HG02938 (cell line): Measurements from ENCODE around the gene PROP1.
"Not testable (repeated sequence)": the region's sequence is repeated elsewhere in the genome, so short reads cannot be mapped to it uniquely, and the experiment has no call there.

Source experiments
- ATAC-seq: cut with Tn5 transposase; IDR thresholded peaks from one replicate; pipeline ENCODE4 v1.9.1; 2021; ENCODE audit warnings: mild to moderate bottlenecking, moderate library complexity; ENCODE audit not compliant: unreplicated experiment

PROP1 gene

DNA sequence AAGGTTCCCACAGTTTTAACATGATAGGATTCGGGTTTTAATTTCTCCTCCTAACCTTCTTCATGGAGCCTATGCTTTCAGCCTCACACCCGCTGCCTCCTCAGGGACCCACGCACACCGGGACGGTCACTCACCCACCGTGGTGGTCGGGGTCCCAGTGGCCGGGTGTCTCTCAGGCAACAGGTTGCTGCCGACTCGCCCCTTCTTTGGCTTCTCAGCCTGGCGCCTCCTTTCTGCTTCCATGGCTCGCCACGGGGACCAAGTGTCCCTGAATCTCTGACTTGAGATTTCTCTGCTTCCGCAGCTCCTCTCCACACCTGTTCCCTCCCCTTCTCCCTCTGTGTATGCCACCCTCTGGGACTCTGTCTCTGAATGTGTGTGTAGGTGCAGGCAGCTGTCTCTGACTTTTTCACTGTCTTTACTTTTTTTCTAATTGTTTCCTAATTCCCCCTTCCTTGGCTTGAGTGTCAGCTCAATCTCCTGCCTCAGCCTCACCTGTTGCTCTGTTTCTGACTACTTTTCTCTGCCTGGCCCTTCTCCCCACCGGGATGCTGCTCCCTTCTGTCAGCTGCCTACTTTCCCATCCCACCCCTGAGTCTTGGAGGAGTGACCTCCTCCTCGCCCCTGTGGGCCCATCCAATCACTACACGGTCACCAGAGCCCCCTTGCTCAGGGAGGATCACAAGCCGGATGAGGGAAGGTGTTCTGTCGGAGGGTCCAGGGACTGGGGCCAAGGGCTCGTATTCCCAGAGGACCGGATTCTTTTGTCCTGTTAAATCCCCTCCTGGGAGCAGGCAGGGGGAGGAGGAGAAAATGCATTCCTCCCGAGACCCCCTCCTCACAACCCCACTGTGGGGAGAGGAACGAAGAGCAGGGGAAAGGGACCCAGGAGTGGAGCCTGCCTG lies at the start of gene PROP1:
Gene PROP1 (minus strand): TSS at position 552 of the 905 bp plus-strand sequence. CDS start 309 bp downstream, at position 243.
- no peak for ATAC-seq

DNA sequence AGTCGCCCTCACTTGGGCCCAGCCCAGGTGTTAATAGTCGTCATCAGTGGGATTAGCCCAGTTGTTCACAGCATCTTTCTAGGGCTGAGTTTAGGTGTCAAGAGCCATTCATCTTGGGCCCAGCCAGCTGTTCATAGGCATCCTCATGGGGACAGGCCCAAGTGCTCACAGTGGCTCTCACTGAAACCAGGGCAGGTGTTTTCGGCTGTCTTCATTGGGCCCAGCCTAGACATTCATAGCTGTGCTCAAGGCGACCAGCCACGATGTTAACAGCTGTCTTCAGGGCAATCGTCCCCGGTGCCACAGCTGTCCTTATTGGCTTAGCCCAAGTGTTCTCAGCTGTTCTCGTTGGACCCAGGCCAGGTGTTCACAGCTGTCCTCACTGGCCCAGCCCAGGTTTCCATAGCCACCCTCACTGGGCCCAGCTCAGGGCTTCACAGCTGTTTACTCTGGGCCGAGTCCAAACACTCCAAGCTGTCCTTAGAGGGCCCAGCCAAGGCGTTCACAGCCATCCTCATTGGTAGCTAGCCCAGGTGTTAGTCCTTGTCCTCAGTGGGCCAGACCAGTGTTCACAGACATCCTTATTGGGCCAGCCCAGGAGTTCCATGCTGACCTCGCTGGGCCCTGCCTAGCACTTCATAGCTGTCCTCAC lies 23.5 kb upstream of the PROP1 start:
- not testable (repeated sequence) for ATAC-seq

DNA sequence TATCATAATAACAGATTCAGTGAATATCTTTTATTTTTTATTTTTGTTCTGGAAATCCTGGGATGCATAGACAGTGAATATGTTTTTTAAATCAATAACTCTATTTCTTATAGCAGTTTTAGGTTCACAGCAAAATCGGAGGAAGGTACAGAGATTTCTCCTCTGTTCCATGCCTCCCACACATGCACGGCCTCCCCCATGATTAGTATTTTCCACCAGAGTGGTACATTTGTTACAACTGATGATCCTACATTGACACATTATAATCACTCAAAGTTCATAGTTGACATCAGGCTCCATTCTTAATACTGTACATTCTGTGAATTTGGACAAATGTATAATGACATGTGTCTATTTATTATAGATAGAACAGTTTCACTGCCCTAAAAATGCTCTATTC lies 16.7 kb upstream of the PROP1 start:
- not testable (repeated sequence) for ATAC-seq

DNA sequence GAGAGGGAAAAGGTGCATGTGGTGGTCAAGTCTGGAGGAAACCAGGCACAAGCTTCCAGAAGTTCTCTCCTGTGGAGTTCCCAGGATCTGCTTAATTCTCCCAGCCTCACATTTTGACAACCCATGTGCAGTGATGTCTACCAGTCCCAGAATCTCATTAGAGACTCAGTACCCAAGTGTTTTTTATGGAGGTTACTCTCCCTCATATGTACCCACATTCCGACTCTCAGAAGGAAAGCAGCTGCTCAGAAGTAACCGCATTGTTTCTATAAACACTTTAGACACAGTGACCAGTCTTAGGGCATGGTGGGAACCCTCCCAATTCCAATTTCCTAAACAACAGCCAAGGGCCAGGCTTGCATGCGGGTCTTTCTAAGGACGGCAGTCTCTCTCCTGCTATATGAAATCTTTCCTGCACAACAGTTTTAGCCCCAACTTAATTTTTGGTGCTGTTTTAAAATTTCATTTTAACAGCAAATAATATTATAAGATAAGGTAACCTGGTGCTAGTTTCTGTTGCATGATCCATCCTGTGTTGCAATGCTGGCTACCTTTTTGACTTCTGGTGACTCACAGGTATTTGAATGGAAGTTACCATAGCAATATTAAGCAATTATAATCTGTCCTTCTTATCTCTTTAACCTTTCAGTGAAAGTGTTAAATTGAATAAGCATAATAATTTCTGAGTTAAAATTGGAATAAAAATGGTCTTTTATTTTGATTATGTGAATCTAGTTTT lies 15.9 kb upstream of the PROP1 start:
- ATAC-seq = not testable (repeated sequence)

DNA sequence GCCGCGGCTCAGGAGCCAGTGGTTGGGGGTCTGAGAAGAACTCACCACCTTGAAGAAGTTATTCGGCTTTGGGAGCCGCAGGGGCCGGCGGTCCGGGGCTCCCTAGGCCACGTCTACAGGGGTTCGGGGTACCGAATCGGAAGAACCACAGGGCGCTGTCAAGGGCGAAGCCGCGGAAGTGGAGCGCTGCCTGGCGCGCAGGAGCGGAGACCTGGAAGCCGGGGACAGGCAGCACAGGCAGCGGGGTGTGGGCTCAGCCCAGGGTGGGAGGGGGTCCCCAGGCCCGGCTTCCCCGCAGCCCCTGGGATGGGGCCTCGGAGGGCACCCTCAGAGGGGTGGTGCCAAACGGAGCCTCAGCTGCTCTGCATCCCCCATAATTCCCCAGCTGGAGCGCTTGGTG lies 11.2 kb upstream of the PROP1 start:
- ATAC-seq = not testable (repeated sequence)

DNA sequence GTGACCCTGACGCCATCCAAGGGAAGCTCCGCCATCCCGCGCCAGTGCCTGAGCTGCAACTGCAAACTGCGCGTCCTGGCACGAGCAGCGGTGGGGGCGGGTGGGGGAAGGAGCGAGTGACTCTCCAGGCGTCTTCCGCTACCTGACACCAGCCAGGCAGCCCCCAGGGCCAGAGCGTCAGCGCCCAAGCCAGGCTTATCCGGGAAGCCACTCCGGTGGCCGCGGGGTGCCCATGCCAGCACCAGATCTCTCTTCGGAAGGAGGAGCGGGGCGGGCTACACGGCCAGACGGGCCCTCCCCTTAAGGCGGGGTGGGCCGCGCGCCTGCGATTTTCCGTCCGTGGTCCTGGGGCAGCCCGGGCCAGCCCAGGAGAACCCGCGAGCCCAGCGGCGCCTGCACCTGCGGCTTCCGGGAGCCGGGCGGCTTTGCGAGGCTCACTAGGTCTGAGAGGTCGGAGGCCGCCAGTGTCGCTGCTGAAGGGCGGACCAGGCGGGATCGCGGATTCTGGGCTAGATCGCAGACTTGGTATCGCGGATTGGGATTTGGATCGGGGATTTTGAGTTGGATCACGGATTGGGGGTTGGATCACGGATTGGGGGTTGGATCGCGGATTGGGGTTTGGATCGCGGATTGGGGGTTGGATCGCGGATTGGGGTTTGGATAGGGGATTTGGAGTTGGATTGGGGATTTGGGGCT lies 10.6 kb upstream of the PROP1 start:
- peak; percentile 65 for ATAC-seq

DNA sequence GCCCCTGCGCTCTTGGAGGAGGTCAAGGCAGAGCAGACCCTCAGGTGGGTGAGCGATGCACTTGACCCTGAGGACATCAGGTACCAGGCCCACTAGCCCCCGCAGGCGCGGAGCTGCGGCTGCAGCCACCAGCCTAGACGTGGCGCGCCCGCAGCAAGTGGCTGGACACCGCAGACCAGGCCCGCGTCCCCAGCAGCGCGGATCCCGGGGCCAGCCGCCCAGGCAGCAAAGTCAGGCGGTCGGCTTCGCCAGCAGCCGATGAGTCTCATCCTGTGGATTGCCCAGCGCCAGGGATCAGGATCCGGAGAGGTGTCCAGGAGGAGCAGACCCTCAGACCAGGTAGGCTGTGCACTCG lies 10.1 kb upstream of the PROP1 start:
- ATAC-seq = peak; percentile 24

DNA sequence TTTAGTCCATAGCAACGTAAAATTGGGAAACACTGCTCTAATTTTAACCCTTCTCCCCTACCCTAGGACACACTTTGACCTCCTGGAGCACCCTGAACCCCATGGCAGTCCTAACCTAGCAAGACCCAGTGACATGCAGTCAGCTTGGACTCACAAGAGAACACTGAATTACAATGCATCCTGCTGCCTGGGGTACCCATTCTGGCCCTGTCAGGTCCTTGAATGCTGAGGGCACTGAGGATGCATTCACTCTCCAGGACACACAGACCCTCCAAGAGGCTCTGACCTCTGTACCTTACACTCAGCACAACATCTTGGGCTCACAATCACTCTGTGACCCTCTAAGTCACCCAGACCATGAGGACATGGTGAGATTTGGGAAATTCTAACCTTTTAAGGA lies 1.8 kb upstream of the PROP1 start:
- no peak for ATAC-seq

DNA sequence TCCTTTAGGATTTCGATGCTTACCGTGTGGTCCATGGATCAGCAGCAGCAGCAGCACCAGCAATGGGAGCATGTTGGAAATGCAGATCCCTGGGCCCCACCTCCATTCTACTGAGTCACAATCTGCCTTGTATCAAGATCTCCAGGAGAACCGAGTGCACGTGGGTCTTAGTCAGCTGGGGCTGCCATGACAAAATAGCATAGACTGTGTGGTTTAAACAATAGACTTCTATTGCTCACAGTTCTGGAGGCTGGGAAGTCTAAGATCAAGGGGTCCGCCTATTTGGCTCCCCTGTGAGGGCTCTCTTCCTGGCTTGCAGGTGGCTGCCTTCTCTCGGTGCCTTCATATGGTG lies 1.3 kb upstream of the PROP1 start:
- no peak for ATAC-seq

DNA sequence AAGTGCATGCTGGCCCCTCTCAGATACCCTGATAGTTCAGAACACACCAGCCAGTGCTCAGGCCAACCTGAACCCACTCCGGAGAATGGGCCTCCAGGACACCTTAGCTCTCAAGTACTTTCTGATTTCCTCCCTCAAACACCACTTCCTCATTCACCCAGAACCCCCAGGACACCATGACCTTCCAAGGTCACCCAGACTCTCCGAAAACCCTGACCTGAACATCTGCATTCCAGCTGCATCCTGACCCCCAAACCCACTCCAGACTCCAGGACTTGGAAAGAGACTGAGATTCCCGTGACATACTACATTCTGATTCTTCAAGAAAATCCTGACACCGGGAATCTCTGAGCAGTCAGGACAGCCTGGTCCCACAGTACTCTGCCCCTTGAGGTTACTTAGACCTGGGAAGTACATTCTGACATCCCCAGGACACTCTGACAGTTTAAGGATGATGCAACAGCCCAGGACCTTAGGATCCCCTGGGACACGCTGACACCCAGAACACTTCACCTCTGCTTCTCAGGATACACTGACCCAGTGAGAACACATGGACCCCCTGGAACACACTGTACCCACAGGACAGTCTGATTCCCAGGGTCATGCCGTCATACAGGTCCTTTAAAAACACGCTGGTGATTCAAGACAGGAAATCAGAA lies 747 bp upstream of the PROP1 start:
- ATAC-seq = no peak

DNA sequence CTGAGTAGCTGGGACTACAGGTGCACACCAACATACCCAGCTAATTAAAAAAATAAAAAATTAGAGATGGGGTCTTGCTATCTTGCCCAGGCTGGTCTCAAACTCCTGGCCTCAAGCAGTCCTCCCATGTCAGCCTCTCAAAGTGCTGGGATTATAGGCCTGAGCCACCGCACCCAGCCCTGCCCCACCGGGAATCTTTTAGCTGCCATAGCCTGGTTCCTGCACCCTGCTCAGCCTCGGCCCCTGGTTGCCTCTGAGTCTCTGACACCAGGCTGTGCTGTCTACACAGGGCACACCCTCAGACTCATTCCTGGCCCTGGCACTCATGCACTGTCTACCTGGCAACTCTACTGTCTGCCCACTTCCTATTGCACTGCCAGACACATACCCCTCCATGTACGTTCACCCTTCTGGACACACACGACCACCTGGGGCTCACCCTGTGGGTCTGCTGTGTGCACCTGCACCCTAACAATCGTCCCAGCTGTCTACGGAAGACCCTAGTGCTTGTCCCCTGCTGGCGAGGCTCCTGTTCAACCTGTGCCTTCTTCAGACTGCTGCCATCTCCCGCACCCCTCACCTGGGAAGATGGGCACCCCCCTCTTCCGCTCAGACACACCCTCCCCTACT lies 1.4 kb downstream of the PROP1 start:
- no peak for ATAC-seq

DNA sequence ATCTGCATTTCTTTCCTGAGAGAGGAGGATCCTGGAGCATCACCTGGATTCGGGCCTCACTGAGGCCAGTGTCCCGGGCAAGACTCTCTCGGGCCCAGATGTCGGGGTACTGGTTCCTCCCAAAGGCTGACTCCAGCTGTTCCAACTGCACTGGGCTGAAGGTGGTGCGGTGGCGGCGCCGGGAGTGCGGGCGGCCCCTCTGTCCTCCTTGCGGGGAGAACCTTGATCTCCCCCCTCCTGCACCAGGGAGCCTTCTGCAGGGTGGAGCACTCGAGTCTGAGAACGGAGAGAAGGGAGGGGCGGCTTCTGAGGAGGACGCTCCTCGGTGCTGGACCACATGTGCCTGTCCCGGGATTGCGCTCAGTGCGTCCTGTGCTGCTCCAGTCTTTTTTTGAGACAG lies 2.0 kb downstream of the PROP1 start:
- no peak for ATAC-seq

DNA sequence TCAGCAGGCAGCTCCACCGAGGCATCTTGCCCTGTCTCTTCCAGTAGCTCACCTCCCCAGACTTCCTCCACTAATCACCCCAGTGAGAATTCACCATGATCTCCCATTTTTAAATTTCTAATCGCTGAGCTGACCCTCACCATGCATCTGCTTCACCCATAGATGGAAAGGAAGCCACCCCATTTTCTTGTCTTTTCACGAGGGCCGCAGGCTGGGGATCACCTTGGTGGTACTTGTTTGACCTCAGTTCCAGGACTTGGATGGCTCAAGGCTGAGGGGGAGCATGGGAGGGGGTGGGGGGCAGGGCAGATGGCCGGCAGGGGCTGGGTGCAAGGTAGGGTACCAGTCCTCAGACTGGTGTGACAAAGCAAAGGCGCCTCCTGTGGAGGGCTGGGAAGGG lies 3.6 kb downstream of the PROP1 start:
- no peak for ATAC-seq

DNA sequence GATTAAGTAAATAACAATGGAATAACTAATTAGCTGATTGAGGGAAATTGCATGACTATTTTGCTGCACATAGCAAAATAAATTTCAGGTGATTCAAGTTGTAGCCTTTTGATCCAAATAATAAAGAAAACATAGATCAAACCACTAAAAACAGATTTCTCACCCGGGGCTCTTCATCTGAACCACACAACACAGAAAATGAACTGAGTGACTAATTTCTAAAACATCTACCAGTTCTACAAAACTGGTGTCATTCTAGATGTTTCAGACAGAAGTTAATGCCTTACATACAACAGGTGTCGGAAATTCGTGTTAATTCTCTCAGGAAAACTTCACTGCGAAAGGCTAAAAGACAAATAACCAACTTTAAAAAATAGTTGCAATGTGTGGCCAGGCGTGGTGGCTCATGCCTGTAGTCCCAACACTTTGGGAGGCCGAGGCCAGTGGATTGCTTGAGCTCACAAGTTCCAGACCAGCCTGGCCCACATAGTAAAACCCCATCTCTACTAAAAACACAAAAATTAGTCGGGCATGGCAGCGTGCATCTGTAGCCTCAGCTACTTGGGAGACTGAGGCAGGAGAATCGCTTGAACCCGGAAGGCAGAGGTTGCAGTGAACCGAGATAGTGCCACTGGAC lies 6.9 kb downstream of the PROP1 start:
- no peak for ATAC-seq

DNA sequence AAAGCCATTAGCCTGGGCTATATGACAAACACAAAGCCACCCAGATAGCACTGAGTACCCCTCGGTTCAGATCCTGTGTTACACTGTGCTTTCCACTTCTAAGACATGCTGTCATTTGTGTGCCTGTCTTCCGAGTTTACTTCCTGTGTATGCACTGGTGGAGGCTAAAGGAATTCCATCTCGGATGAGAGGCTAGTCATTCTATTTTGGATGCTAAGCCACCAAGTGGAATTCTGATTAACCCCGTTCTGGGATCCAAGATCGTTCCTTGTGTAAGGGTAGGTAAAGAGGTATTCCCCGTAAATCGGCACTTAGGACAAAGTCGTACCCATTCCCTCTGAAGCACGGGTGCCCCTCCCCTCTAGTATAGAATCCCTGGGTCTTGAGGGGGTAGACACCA lies 8.7 kb downstream of the PROP1 start:
- no peak for ATAC-seq

DNA sequence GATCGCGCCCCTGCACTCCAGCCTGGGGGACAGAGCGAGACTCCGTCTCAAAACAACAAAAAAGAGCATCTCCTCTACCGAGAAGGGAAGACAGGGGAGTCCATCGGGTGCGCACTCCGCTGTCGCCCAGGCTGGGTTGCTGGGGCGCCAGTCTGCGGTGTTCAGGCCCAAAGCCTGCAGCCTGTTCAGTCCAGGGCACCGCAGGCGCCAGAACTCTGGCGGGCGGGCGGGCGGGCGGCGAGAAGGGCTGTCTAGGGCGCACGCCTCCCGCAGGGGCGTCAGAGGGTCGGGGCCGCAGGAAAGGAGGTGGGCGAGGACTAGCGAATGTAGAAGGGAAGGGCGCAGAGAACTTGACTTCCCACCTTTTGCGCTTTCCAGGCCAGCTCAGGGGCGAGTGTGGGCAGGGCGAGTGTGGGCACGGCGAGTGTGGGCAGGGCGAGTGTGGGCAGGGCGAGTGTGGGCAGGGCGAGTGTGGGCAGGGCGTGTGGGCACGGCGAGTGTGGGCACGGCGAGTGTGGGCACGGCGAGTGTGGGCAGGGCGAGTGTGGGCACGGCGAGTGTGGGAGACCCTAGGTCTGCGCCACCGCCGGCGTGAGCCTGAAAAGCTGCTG lies 10.5 kb downstream of the PROP1 start:
- no peak for ATAC-seq

DNA sequence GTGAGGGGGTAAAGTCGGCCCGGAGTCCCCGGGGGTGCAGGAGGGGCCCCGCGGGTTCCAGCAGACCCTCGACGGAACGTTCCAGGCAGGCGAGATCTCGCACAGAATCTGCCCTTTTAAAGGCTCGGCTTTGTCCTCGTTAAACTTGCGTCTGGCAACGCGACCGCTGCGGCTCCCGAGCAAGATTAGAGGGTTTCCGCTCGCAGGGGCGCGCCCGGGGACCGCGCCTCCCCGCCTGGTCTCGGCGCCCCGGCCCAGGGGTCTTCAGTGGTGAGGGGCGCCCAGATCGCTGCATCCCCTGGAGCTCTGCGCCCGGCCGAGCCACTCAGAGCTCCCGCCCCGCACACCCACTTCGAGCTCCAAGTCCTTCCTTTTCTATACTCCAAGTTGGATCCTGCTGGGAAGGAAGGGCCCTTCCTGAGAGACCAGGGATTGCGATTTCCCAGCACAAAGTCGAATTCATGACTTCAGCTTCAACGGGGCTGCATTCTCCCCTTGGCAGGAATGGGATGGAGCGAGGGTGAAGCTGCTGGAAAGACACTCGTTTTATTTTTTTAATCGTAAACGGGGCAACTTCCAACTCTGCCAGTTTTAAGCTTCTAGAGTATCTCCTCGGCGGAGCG lies 11.3 kb downstream of the PROP1 start:
- ATAC-seq = no peak

DNA sequence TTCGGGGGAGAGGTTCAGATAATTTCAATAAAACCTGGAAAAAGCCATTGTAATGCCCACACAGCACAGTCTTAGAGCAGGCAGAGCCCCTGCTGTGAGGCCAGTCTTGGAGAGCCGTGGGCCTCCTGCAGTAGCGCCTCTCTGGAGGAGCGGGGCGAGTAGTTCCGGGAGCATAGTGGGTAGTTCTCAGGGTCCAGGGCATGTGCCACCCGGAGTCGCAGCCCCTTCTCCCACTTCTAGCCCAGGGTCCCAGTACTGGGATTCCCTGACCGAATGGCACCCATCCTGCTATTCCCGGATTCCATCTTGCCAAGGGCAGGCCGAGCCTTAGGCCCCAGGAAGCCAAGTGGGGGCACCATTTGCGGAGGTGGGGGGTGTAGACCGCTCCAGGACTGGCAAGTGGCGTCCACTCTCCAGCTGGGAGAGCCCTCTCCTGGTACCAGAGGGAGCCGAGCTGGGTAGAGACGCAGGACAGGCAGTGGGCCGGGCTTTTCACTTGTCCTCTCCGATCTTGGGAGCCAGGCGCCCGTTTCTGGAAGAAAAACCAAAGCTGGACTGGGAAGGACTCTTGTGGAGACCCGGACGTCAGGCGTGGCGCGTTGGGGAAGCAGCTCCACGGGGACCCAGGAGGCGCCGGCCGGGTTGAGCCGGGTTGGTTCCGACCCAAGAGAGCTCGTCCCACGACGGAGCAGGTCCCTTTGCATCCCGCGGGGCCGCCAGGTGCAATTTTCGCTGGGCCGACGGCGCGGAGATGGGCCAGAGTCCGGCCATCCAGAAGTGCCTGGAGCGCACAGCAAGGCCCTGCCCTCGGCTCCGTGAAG lies 12.1 kb downstream of the PROP1 start:
- ATAC-seq = no peak
